Endodermal cell (in vitro differentiated cells): ENCODE data around the gene OR10V1. TPM values are rescaled to one million over a fixed set of nuclear protein-coding genes. Genes with fewer than 3 reads are reported as not detected.

Experiments
- DNase-seq: peaks from one replicate; pipeline ENCODE4 v3.0.0-alpha.2; 2017
- H3K27ac ChIP-seq: 2 replicates; pipeline ENCODE4 v1.5.1; 2013; ENCODE audit warnings: mild to moderate bottlenecking, low read depth, low read length, moderate library complexity
- H3K27me3 ChIP-seq: 2 replicates; pipeline ENCODE4 v1.6.1; 2013; ENCODE audit warnings: mild to moderate bottlenecking, low read length, moderate library complexity; ENCODE audit not compliant: insufficient read depth, control insufficient read depth, poor library complexity, severe bottlenecking
- H3K36me3 ChIP-seq: 2 replicates; pipeline ENCODE4 v1.7.0; 2013; ENCODE audit warnings: mild to moderate bottlenecking, low read length, moderate library complexity; ENCODE audit not compliant: control insufficient read depth, insufficient read depth
- H3K4me1 ChIP-seq: one replicate; pipeline ENCODE4 v1.7.0; 2013; ENCODE audit warnings: low read length; ENCODE audit not compliant: control insufficient read depth, insufficient read depth
- H3K4me3 ChIP-seq: 2 replicates; pipeline ENCODE4 v1.5.1; 2013; ENCODE audit warnings: mild to moderate bottlenecking, low read length, moderate library complexity
- H3K9ac ChIP-seq: 2 replicates; pipeline ENCODE4 v1.6.1; 2013; ENCODE audit warnings: mild to moderate bottlenecking, low read length, moderate library complexity; ENCODE audit not compliant: poor library complexity, severe bottlenecking; ENCODE audit errors: extremely low read depth
- H3K9me3 ChIP-seq: 2 replicates; pipeline ENCODE4 v1.6.1; 2013; ENCODE audit warnings: mild to moderate bottlenecking, low read length, moderate library complexity; ENCODE audit not compliant: control insufficient read depth
- H3K27ac Mint-ChIP-seq: 2 replicates; pipeline ENCODE4 v1.8.0; 2020; ENCODE audit warnings: mixed read lengths
- H3K27me3 Mint-ChIP-seq: 2 replicates; pipeline ENCODE4 v1.8.0; 2021; ENCODE audit warnings: mild to moderate bottlenecking, mixed read lengths; ENCODE audit not compliant: insufficient read depth
- H3K36me3 Mint-ChIP-seq: 2 replicates; pipeline ENCODE4 v1.8.0; 2020; ENCODE audit warnings: low read depth, mixed read lengths
- H3K4me1 Mint-ChIP-seq: 2 replicates; pipeline ENCODE4 v1.8.0; 2020; ENCODE audit warnings: mixed read lengths
- H3K4me3 Mint-ChIP-seq: 2 replicates; pipeline ENCODE4 v1.8.0; 2020; ENCODE audit warnings: mild to moderate bottlenecking, moderate library complexity, mixed read lengths
- H3K9me3 Mint-ChIP-seq: 2 replicates; pipeline ENCODE4 v1.8.0; 2020; ENCODE audit warnings: mild to moderate bottlenecking, mixed read lengths
- CTCF ChIP-seq: fragments of 200-600 bp; sonication (generic); conservative IDR thresholded peaks from 2 replicates; pipeline ENCODE4 v1.5.0; 2021; ENCODE audit warnings: antibody characterized with exemption, mild to moderate bottlenecking
- WGBS, 2 experiments: methylation state at CpG; one replicate each; pipeline versions ENCODE4 v1.1.5 to v1.1.7; 2013; ENCODE audit warnings: missing lambda C conversion rate in 2 of 2, mixed read lengths in 1 of 2; ENCODE audit not compliant: insufficient coverage in 1 of 2, insufficient read length in 1 of 2; 5-methylcytosine and 5-hydroxymethylcytosine counted together
- total RNA-seq, 2 donors: library from RNA; stranded (reverse); fragmentation: NEBNext Ultra II Directional in 1 of 2; extraction: Animal tissue kit (Norgen Biotek cat#: 25700) in 1 of 2; gene quantifications; 2 replicates in 1 of 2; 3 replicates in 1 of 2; pipeline ENCODE4 v1.2.1, GENCODE V29; 2021

OR10V1 gene
- total RNA-seq, 2 donors from 2014 or later, result not detected

GRCh38 chr11:59730896-59731565 is 17.4 kb upstream of the OR10V1 start:
- H3K36me3 ChIP-seq, result no peaks in the 10 kb centered on the region
- H3K4me3 ChIP-seq, result no peak overlapping the region
- H3K4me1 ChIP-seq, result no peaks in the 10 kb centered on the region
- Mint-ChIP-seq H3K27me3 (no peaks in the 10 kb centered on the region), H3K27ac (no peak overlapping the region), H3K36me3 (no peaks in the 10 kb centered on the region), H3K9me3 (no peaks in the 10 kb centered on the region), H3K4me1 (no peaks in the 10 kb centered on the region), H3K4me3 (no peak overlapping the region)
- no peaks in the 10 kb centered on the region for H3K27me3 ChIP-seq
- H3K9me3 ChIP-seq, result peaks cover 7% of the 10 kb centered on the region
- no peak for DNase-seq
- no peak overlapping the region for H3K9ac ChIP-seq
- 86 to 88% methylated on average over 2 of the region's 2 CpGs for WGBS, 2 experiments
- TF ChIP-seq CTCF, result no peak
- H3K27ac ChIP-seq, result no peak overlapping the region

GRCh38 chr11:59729834-59730233 is 16.2 kb upstream of the OR10V1 start:
- no peak for TF ChIP-seq CTCF
- no peaks in the 10 kb centered on the region for H3K4me1 ChIP-seq
- no peak overlapping the region for H3K9ac ChIP-seq
- WGBS, 2 experiments, result 89 to 93% methylated on average over 3 to 5 of the region's 5 CpGs
- H3K4me3 ChIP-seq, result no peak overlapping the region
- Mint-ChIP-seq H3K4me1 (no peaks in the 10 kb centered on the region), H3K27me3 (no peaks in the 10 kb centered on the region), H3K4me3 (no peak overlapping the region), H3K36me3 (no peaks in the 10 kb centered on the region), H3K27ac (no peak overlapping the region), H3K9me3 (no peaks in the 10 kb centered on the region)
- no peak for DNase-seq
- H3K9me3 ChIP-seq, result peaks cover 7% of the 10 kb centered on the region
- no peaks in the 10 kb centered on the region for H3K27me3 ChIP-seq
- no peaks in the 10 kb centered on the region for H3K36me3 ChIP-seq
- H3K27ac ChIP-seq, result no peak overlapping the region

GRCh38 chr11:59728913-59729312 is 15.3 kb upstream of the OR10V1 start:
- no peak for TF ChIP-seq CTCF
- no peaks in the 10 kb centered on the region for H3K4me1 Mint-ChIP-seq

More at GRCh38 chr11:59728913-59729312, 15.3 kb upstream of the OR10V1 start:
- Histone ChIP-seq H3K36me3 (no peaks in the 10 kb centered on the region), H3K27me3 (no peaks in the 10 kb centered on the region), H3K4me1 (no peaks in the 10 kb centered on the region), H3K4me3 (no peak overlapping the region), H3K9me3 (peaks cover 7% of the 10 kb centered on the region), H3K27ac (no peak overlapping the region), H3K9ac (no peak overlapping the region)
- Mint-ChIP-seq H3K27me3 (no peaks in the 10 kb centered on the region), H3K9me3 (no peaks in the 10 kb centered on the region), H3K27ac (no peak overlapping the region), H3K36me3 (no peaks in the 10 kb centered on the region), H3K4me3 (no peak overlapping the region)
- no peak for DNase-seq
- WGBS, 2 experiments, result 88% methylated on average over 1 of the region's 1 CpG; no CpG with 5 or more reads in 1 of the 2 experiments
